HCT116 (cell line): ENCODE results near the gene ECT2.

Experiments used
- CEBPB ChIP-seq: IDR thresholded peaks from 2 replicates; pipeline ENCODE4 v1.6.1; 2012; ENCODE audit warnings: low read depth
- EZH2 ChIP-seq: fragments of 200-600 bp; sonication (generic); IDR thresholded peaks from 2 replicates; pipeline ENCODE4 v1.6.1; 2017; ENCODE audit warnings: antibody characterized with exemption, mixed run types
- POLR2A ChIP-seq: IDR thresholded peaks from 2 replicates; pipeline ENCODE4 v1.7.0; 2011; ENCODE audit warnings: borderline replicate concordance; ENCODE audit not compliant: insufficient read depth, insufficient read length; ENCODE audit errors: extremely low read depth
- POLR2AphosphoS5 ChIP-seq: IDR thresholded peaks from 2 replicates; pipeline ENCODE4 v1.6.1; 2011; ENCODE audit warnings: mild to moderate bottlenecking, low read depth, low read length, moderate library complexity
- RAD21 ChIP-seq: IDR thresholded peaks from 2 replicates; pipeline ENCODE4 v1.6.1; 2012; ENCODE audit warnings: low read depth, mild to moderate bottlenecking
- REST ChIP-seq: IDR thresholded peaks from 2 replicates; pipeline ENCODE4 v1.6.1; 2012; ENCODE audit warnings: low read depth
- ZBTB33 ChIP-seq: IDR thresholded peaks from 2 replicates; pipeline ENCODE4 v1.6.1; 2011; ENCODE audit warnings: mild to moderate bottlenecking, low read length, moderate library complexity; ENCODE audit not compliant: insufficient replicate concordance; ENCODE audit errors: extremely low read depth
- TF ChIP-seq, protein P1 (sequence below), 3 experiments: fragments of 200-600 bp in 1 of 3; sonication (generic) in 1 of 3; IDR thresholded peaks in 2 of 3; conservative IDR thresholded peaks in 1 of 3; 2 replicates each; pipeline ENCODE4 v1.5.1; 2012 to 2017; ENCODE audit warnings: low read depth in 2 of 3, low read length in 2 of 3, antibody characterized with exemption in 1 of 3, borderline replicate concordance in 1 of 3, control low read depth in 1 of 3, mild to moderate bottlenecking in 1 of 3, mixed read lengths in 1 of 3, mixed run types in 1 of 3, moderate library complexity in 1 of 3; ENCODE audit not compliant: insufficient read depth in 1 of 3
- TF ChIP-seq, protein P2 (sequence below): IDR thresholded peaks from 2 replicates; pipeline ENCODE4 v1.6.1; 2012

GRCh38 chr3:172808969-172809546, 58.5 kb downstream of the ECT2 start:
- no peak for TF ChIP-seq REST
- TF ChIP-seq POLR2A, result no peak
- TF ChIP-seq EZH2, result no peak
- TF ChIP-seq, protein P1, sequence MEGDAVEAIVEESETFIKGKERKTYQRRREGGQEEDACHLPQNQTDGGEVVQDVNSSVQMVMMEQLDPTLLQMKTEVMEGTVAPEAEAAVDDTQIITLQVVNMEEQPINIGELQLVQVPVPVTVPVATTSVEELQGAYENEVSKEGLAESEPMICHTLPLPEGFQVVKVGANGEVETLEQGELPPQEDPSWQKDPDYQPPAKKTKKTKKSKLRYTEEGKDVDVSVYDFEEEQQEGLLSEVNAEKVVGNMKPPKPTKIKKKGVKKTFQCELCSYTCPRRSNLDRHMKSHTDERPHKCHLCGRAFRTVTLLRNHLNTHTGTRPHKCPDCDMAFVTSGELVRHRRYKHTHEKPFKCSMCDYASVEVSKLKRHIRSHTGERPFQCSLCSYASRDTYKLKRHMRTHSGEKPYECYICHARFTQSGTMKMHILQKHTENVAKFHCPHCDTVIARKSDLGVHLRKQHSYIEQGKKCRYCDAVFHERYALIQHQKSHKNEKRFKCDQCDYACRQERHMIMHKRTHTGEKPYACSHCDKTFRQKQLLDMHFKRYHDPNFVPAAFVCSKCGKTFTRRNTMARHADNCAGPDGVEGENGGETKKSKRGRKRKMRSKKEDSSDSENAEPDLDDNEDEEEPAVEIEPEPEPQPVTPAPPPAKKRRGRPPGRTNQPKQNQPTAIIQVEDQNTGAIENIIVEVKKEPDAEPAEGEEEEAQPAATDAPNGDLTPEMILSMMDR (IDR thresholded peaks at IDR 0.05 in 2 of 3, conservative IDR thresholded peaks at IDR 0.05 in 1 of 3; ENCODE audit: borderline replicate concordance in 1 of 3, insufficient read depth in 1 of 3, low read depth in 2 of 3, low read length in 2 of 3), result peak; percentile 16 to 55 (median 24); a peak in 3 of 6 replicates
- no peak for TF ChIP-seq POLR2AphosphoS5
- TF ChIP-seq ZBTB33, result no peak
- TF ChIP-seq, protein P2, sequence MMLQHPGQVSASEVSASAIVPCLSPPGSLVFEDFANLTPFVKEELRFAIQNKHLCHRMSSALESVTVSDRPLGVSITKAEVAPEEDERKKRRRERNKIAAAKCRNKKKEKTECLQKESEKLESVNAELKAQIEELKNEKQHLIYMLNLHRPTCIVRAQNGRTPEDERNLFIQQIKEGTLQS, result no peak
- TF ChIP-seq RAD21, result peak; percentile 42
- TF ChIP-seq CEBPB, result no peak
